Activated naive CD8-positive, alpha-beta T cell treated with anti-CD3 and anti-CD28 coated beads, Interleukin-2, amount 50 U/mL, for 16 hours (primary cell): ENCODE measurements around the gene AMER2.

Experiments
- DNase-seq: peaks from one replicate; pipeline ENCODE4 v3.0.0-alpha.2; 2020; ENCODE audit warnings: low read depth, low spot score

AMER2 gene

DNA sequence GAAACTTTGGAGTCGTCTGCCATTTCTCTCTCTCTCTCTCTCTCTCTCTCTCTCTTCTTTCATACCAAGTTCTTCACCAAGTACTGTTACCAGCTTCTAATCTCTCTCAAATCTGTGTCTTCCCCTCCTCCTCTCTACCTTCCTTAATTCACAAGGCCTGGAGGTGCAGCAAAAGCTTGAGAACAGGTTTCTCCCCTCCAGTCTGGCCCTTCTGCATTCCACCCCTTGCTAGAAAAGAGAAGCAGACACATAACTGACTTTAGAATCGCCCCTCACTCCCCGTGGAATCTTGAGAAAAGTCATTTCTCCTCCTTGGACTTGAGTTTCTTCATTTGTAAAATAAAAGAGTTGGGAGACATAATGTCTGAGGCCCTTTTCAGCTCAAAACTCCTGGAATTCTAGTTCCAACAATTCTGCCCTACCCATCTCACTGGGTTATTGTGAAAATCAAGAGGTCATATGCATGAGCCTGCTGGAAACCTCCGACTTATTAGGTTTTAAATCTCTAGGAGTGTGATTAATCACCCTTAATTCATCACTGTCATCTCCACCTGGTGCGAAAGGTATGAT, 20.4 kb downstream of the AMER2 start:
- DNase-seq: no peak

DNA sequence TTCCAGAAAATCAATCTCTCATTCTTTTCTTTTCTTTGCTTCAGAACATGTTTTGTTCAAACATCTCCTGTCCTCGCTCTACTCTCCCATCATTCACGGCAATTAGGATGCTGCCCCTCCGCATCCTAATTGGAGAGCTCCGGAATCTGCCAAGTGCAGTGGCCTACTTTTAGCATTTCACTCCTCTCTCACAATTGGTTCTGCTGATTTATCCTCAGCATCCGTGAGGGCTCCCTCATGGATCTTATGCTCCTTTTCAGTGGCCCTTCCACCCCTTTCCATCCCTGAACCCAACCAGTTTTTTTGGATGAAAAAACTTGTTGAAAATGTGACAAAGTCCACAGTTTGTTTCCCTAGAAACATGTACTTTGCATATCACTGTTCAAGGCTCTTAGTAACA, 22.4 kb downstream of the AMER2 start:
- DNase-seq: no peak

GRCh38 chr13:25148402-25148771, 23.7 kb downstream of the AMER2 start:
- no peak for DNase-seq

DNA sequence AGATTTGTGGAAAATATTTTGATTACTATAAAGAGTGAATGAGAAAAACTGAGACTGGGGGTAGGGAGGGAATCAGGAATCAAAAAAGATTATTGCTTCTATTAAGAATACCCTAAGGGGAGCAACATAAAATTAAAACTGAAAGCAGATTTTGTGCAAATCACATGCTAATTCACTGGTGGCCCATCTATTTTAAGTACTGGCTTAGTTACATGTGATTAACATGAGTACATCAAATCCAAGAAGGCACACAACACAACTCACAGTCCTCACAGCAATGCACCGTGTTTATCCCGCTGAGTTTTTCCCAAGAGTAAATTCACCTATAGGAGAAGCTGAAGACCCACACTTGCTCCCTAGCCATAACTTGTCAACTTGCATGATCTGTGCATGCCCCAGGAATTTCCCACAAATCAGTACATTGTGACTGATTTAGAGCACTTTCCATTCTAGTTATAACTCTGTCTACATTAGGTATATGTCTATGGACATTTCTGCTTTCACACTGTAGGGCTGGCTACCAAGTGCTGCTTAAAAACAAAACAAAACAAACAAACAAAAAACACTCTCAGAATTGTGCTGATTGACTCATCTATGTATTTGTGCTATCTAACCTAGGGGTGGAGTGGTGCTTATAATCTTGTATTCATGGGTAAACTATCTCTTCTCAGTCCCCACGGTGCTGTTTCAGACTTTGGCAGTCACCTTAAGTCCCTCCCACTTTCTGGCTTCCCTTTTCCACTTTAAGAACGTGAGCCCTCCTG, 24.3 kb downstream of the AMER2 start:
- DNase-seq: no peak

- no peak for DNase-seq
Observed at GRCh38 chr13:25143706-25144105, 28.4 kb downstream of the AMER2 start.

GRCh38 chr13:25141042-25141441, 31.0 kb downstream of the AMER2 start:
- DNase-seq: no peak

GRCh38 chr13:25137788-25138115, 34.3 kb downstream of the AMER2 start:
- DNase-seq: no peak

DNA sequence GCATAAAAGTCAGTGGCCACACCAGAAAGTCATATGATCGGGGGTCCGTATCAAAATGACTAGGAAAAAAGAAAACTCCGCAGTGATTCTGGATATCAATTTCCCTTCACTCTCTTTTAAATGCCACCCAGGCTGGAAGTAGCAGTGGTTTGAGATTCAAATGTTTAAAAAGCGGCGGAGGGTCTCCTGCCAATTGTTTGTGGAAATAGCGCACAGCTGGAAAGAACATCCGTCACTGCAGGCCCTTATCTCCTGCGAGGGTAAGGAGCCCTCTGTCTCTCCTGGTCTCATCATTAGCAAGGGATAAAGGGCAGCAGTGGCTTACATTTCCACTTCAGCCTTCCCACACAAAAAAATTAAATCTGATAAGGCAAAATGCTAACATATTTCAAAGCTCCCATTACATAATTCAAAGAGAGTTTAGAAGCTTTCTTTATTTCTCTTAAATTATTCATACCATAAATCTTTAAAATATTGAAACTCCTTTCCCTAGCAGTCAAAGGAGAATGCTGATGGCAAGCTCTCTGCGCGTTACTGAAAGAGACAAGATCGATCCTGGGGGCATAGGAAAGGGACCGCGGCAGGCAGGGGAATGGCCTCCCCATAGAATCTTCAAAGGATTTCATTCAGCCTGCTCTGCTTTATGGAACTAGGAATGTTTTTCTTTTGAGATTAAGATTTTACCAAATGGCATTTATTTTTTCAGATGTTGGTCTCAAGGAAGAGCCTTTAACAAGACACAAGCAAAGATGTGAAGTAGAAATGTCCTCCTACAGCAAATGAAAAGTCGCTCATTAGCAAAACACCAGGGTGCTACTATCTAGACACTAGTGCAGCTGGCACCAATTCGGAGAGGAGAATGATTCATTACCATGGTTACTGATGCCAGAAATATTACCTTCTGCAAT, 35.0 kb downstream of the AMER2 start:
- no peak for DNase-seq

GRCh38 chr13:25135896-25136295, 36.2 kb downstream of the AMER2 start:
- no peak for DNase-seq

DNA sequence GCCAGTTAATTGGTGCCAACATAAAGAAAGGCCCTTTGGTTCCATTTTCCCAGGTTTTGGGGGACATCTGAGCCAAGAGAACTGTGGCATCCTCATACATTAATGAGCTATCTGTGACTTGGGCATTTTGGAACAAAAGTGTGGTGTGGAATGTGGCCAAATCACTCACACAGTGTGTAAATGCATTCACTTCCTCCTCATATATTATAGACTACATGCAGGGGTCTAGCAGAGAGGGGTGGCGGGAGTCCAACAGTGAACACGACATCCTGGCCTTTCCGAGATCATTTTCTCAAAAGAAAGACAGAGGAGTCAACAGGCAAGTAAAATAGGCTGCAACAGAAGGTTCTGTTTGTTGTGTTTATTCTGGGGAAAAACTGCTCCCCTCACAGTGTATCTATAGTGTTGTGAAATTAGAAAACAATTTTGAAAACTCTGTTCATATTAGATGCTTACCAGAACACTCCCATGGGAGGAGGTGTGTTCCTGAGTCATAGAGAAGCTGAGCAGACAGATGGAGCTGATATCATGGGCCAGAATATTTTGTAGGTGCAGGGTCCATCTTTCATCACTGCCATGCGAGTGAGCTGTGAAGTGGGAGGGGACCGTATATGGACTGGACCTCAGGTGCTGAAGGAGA, 39.2 kb downstream of the AMER2 start:
- no peak for DNase-seq

- no peak for DNase-seq
Observed at GRCh38 chr13:25131881-25132420, 40.1 kb downstream of the AMER2 start.

DNA sequence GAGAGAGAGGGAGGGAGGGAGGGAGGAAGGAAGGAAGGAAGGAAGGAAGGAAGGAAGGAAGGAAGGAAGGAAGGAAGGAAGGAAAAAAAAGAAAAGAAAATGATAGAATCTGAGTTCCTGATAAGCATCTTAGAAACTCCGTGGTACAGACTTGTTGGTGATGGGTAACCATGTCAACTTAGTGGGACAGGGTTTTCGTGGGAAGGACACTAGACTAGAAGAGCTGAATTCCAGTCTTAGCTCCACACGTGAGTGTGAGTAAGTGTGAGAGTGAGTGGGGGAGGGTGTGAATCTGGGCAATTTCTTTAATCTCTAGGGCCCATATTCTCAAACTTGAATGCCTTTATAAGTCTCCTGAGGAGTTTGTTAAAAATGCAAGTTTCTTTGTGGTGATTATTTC, 41.1 kb downstream of the AMER2 start:
- DNase-seq: no peak

DNA sequence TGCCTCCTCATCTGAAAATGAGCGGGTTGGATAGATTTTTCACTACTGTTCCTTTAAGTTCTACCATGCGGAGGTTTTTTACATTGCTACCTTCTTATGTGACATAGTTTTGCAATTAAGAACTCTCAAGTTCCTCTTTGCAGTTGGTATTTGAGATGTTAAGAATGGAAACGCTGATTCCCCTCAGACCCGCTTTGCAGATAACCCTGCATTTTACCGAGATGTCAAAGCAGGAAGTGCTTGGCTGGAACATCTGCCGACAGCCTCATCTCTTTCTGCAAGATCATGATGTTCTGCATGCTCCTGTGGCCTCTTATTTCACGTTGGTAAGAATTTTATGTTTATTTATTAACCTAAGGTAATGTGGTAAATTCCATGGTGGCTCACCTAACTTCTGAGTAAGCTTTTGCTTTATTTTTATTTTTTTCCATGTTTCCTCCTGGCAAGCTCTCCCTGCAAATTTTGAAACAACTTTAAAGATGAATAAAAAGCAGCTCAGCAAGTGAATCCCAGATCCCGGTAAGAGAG, 53.6 kb downstream of the AMER2 start:
- DNase-seq: no peak

- no peak for DNase-seq
Observed at GRCh38 chr13:25117312-25117711, 54.8 kb downstream of the AMER2 start.

DNA sequence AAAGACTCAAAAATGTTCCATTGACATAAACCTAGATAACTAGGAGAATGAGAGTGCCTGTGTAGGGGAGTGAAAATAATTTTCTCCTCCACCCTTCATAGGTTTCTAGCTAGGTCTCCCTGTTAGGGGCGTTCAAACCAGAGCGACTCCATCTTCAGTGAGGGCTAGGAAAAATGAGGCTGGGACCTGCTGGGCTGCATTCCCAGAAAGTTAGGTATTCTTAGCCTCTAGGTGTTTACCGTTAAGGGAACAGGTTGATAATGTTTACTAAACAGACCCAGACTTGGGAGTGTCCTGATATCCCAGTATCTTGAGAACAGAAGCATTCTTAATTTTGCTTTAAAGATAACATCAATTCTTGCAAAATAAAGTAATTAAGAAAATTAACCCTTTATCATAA, 56.0 kb downstream of the AMER2 start:
- no peak for DNase-seq

DNA sequence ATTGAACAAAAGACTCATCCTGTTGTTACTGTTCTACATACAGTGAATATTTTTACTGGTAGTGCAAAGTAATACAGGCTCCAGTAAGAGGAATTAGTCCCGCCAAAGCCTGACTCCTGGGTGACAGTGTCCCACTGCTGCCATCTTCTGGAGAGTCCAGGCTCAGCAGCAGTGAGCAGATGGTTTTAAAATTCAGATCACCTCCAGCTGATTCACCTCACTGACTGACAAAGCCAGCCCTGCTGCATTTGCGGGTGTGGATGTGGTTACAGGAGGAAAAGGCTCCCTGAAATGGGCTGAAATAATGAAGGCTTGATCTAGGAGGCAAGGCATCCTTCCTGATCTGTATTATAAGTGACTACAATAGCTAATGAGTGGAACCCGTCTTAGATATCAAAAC, 57.9 kb downstream of the AMER2 start:
- peak; percentile 10 for DNase-seq

DNA sequence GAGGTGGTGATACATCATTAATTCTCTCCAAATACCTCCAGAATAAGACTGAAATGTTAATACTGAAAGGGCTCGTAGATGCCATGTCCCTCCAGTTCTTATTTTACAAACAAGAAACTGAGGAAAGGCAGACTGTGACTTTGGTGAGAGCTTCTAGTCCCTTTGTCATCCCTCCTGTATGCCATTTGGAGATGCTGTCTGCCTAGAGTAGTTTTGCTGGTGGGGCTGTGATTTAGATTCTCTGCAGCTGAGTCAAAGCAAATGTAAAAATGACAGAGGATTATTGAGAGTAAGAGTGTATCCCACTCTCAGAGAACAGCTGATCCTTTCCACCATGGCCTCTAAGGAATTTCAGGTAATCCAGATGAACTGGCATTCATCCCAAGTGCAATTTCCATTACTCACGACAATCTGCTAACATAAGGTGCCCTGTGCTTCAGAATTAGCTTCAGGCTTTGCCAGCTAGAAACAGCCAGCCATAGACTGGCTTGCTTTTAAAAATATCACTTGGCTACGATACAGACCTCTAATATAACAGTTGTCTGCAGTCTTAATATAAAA, 59.3 kb downstream of the AMER2 start:
- DNase-seq: no peak
